Left renal cortex interstitium (tissue), 4 donors: ENCODE data around the gene ZMAT3. TPM values are rescaled to one million over a fixed set of nuclear protein-coding genes. Genes with fewer than 3 reads are reported as not detected.
"Not testable (repeated sequence)": the region's sequence is repeated elsewhere in the genome, so short reads cannot be mapped to it uniquely, and the experiment has no call there.

Experiments
- DNase-seq, 4 donors: peaks; one replicate each; pipeline ENCODE4 v3.0.0-alpha.2; 2013; ENCODE audit warnings: low read depth in 4 of 4, low spot score in 2 of 4, missing footprints in 1 of 4
- polyA plus RNA-seq, 4 donors: library from polyadenylated mRNA; unstranded; fragments of 120-200 nt; gene quantifications; one replicate each; pipeline ENCODE4 v1.2.1, GENCODE V29; 2013; ENCODE audit not compliant: insufficient read length in 4 of 4

Gene ZMAT3
- polyA plus RNA-seq, 4 donors = 8.6 to 11.1 (median 8.8) TPM

DNA sequence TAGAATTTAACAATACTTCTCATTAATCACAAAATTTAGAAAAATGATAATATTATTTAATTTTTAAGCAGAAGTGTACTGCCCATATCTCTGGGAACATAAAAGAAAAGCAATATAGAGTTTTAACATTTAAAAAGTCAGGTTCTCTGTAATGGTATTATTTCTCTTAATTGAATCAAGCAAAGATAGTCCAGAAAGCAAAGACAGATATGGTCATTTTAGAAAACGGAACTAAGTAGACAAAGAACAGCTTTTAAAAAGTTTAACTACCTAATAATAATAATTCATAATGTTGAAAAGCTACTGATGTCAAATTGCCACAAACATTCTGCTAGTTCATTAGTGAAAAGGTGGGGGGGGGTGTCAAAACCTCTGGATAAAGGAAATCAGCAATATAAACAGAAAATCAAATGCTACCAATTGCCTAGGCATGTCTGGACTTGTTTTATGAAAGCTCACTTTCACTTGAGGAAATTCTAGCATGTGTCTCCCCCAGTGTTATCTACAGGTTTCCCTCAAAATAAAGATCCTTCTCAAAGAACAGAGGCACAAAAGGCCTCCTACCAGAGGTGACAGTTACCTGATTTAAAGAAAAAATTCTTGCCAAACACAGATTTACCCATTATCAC is 1.7 kb downstream of the ZMAT3 start:
- DNase-seq = no peak

DNA sequence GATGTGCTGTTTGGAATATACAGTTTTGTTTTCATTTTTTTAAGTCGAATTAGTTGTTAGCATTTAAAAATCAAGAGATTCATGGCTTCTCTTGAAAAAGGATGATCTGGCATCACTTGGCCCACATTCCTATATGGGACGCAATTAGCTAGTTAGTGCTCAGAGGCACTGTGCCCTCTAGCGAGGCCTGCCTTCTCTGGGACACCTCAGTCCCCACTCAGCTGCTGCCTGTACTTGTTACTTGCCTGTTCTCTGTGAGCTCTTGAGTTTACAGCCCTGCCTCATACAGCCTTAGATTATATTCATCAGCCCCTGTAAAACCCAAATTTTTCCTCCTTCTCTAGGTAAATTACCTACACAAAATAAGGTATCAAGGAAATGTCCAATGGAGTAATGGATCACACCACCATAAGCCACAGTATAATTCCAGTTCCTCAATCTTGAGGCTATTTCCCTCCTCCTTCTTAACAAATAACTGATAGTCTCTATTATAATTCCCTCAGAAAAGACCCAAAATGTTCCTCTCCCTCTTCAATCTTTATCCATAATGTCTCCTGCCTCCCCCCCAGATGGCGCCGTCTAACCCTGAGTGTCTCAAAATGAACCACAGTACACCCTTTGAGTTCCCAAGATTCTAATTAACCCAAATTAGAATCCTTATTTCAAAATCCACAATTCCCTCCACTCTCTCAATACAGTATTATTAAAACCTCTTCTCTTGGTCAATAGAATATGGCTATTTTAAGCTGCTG is 2.7 kb downstream of the ZMAT3 start:
- no peak for DNase-seq

DNA sequence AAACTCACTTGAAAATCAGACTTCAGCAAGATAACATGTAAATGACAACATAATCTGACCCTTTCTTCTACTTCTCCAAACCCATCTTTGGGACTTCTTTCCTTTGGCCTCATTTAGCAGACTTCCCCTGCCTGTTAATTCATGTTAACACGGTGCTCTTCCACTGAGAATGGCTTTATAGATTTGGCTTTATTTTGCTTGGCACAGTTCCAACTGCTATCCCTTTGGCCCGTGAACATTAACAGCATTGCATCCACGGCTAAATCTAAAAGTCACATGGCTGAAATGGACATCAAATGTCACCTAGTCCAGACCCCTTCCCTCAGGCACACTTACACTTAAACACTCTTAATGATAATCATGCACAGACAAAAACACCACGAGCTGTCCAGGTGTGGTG is 3.8 kb downstream of the ZMAT3 start:
- no peak for DNase-seq

DNA sequence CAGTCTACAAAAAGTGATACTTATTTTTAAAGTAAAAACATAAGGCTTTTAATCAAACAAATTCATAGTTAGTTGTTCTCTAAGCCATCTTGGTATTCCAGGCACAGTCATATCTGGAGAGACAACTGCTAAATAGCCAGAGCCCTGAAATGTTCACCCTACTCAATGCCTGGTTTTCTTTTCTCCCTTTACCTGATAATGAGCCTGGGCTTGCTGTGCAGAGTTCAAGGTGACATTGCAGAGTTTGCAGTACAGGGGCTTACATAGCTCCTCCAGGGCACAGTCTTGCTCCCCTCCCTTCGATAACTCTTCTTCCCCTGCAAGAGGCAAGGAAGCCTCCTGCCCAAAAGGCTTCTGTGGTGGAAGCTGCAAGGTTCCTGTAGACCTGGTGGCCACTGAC is 4.3 kb downstream of the ZMAT3 start:
- DNase-seq = no peak

DNA sequence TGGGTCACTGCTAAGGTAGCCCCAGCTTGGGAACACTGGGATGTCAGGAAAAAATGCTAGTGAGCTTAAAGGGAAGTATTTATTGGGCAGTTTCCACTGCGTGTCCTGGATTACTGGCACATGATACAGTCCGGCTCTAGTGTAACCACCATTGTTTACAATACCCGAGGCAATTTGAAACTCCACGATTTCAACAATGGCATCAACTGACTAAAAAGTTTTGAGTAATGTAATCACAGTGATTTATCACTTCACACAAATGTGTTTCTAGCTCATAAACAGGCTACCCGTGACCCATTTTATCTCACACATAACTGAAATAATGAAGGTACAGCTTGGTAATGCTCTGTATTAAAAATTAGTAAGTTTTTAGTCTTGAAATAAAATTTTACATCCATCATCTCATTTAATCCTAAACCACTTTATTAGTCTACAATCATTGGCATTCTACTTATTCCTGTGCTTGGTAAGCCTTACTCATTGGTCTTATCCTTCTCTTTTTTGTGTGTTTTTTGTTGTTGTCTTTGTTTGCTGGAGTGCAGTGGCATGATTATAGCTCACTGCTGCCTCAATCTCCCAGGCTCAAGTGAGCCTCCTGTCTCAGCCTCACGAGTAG is 7.6 kb downstream of the ZMAT3 start:
- no peak for DNase-seq

DNA sequence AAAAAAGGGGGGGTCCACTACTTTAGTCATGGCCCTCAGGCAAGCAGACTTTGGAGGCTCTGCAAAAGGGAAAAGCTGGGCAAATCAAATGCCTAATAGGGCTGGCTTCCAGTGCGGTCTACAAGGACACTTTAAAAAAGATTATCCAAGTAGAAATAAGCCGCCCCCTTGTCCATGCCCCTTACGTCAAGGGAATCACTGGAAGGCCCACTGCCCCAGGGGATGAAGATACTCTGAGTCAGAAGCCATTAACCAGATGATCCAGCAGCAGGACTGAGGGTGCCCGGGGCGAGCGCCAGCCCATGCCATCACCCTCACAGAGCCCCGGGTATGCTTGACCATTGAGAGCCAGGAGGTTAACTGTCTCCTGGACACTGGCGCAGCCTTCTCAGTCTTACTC is 15.3 kb downstream of the ZMAT3 start:
- no peak for DNase-seq

DNA sequence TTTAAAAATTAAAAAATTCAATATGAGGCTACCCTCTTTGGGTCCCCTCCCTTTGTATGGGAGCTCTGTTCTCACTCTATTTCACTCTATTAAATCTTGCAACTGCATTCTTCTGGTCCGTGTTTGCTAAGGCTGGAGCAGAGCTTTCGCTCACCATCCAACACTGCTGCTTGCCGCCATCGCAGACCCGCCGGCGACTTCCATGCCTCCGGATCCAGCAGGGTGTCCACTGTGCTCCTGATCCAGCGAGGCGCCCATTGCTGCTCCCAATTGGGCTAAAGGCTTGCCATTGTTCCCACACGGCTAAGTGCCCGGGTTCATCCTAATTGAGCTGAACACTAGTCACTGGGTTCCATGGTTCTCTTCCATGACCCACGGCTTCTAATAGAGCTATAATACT is 17.0 kb downstream of the ZMAT3 start:
- not testable (repeated sequence) for DNase-seq

DNA sequence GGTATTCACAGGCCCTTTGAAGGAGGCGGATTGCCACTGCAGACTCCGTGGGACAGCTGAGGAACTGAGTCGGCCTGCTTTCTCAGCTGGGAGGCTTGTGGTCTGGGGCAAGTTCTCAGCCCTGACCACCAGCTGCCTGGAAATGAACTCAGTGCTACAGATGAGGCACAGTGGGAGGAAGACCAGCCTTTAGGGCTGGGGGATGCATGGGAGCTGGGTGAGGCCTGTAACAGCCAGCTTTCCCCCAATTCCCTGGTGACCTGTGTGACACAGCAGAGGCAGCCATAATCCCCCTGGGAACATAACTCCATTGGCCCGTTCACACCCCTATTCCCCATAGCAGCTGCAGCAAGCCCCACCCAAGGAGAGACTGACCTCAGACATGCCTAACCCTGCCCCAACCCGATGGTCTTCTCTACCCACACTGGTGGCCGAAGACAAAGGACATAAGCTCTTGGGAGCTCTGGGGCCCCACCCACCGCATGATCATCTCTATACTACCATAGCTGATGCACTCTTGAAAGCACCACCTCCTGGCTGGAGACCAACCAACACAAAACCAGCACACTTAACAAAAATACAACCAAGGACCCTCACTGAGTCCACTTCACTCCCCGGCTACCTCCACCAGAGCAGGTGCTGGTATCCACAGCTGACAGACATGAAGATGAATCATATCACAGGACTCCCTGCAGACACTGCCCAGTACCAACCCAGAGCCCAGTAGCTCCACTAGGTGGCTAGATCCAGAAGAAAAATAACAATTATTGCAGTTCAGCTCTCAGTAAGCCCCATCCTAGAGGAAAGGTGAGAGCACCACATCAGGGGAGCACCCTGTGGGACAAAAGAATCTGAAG is 24.9 kb downstream of the ZMAT3 start:
- DNase-seq = no peak

DNA sequence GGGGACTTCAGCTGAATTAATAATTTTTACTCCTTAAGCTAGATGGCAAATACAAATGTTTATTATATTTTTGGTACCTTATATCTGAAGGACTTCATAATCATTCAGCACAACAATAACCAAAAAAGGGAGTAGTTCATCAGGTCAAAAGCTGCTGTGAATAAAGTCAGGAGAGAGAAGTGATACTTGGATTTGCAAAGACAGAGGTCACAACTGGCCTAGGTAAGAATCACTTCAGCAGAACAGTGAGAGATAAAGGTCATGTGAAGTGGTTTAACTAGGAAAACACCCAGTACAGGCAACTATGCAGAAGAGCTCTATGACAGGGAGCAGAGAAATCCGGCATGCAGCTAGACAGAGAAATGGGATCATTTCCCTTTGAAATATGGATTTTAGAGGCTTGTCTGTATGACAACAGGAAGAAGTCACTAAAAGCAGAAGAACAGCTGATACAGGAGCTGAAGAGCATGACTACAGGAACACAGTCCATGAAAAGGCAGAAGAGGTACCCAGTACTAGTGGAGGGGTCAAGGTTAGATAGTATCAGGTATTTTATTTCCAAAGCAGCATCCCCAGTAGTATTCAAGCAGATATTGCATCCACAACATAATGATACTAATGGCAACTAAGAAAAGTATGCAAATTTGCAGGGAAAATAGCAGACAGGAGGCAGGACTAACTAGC is 25.7 kb downstream of the ZMAT3 start:
- no peak for DNase-seq

DNA sequence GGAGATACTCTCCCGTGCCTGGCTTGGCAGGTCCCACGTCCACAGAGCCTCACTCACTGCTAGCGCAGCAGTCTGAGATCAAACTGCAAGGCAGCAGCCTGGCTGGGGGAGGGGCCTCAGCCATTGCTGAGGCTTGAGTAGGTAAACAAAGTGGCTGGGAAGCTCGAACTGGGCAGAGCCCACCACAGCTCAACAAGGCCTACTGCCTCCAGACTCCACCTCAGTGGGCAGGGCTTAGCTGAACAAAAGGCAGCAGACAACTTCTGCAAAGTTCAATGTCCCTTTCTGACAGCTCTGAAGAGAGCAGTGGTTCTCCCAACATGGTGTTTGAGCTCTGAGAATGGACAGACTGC is 32.7 kb downstream of the ZMAT3 start:
- not testable (repeated sequence) for DNase-seq

DNA sequence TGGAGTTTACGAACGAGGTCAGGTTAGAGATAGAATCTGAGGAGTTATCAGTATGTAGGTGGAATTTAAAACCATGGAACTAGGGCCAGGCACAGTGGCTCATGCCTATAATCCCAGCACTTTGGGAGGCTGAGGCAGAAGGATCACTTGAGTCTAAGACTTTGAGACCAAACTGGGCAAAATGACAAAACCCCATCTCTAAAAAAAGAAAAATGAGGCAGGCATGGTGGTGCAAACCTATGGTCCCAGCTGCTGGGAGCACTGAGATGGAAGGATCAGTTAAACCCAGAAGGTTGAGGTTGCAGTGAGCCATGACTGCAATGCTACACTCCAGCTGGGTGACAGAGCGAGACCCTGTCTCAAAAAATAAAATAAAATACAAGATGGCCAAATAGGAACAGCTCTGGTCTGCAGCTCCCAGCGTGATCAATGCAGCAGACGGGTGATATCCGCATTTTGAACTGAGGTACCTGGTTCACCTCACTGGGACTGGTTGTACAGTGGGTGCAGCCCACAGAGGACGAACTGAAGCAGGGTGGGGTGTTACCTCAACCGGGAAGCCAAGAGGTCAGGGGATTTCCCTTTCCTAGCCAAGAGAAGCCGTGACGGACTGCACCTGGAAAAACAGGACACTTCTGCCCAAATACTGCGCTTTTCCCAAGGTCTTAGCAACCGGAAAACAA is 33.3 kb downstream of the ZMAT3 start:
- no peak for DNase-seq

DNA sequence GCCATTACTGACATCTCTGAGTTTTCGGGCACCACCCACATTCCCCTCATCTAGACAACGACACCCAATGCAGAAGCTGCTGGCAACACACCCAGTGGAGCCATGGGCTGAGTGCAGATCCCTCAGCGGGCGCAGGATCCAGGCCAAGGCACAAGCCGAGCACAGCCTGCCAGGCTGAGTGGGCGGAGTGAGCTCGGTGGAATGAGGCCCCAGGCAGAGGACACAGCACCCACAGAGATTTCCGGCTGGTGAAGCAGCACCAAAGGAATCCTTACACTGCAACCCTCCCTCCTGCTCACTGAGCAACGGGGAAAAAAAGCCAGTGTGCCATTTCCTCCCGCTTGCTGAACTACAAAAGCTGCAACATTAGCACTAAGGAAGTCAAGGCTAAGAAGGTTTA is 34.3 kb downstream of the ZMAT3 start:
- no peak for DNase-seq

DNA sequence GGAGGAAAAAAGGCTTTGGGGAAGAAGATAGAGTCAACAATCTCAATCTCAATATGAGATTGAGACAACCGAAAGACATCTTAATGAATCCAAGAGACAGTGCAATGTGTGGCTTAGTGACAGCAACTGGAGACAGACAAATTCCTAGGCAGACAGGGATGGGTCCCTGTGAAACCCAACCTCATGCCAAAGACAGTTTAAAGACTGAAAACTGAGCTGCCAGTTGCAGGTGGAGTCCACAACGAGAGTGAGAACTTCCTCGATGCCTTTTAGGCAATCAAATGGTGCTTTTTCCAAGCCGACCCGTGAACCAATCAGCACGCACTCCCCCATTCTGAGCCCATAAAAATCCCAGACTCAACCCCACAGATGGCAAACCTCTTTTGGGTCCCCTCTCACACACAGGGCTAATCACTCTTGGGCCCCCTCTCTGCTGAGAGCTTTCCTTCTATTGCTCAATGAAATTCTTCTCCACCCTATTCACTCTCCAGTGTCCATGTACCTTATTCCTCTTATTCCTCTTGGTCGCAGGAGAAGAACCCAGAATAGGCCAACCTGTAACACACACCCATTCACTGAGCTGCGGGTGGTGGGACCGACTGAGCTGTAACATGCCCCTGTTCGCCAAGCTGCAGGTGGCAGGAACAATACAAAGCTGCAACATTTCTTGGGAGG is 34.8 kb downstream of the ZMAT3 start:
- no peak for DNase-seq

DNA sequence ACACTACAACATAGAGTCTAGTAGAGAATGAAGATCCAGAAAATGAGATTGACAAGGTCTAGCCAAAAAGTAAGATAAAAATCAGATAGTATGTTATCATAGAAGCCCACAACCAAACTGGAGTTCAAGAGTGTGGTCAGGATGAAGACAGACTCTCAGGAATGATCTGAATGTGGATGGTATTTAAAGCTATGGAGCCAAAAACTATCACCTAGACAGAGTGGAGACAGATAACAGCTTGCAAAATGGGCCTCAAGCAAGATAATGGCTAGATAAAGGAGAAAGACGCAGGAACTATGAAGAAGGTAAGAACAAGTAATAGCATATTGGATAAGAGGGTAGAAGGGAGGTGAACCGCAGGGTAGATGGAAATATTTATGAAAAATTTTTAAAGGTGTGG is 35.4 kb downstream of the ZMAT3 start:
- DNase-seq = no peak

DNA sequence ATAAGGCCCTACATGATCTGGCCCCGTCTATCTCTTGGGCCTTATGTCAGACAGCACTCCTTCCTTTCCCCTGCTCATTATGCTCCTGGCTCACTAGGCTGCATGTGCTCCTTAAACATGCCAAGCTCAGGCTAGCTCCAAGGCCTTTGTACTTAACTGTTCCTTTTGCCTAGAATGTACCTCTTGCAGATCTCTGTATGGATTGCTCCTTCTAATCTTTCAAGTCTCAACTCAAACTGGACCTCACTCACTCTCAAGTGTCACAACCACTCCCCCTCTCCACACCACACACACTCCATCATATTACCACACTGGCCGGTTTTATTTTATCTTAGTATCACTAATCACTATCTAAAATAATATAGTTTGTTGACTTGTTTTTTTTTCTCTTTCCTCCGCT is 36.4 kb downstream of the ZMAT3 start:
- DNase-seq = no peak

DNA sequence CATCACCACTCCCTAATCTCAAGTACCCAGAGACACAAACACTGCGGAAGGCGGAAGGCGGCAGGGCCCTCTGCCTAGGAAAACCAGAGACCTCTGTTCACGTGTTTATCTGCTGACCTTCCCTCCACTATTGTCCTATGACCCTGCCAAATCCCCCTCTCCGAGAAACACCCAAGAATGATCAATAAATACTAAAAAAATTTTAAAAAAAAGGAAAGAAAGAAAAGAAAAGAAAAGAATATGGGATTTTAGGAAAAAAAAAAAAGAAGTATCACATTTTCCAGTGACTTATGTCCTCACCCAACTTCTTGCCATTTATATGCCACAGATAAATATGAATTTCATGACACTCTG is 38.3 kb downstream of the ZMAT3 start:
- not testable (repeated sequence) for DNase-seq

DNA sequence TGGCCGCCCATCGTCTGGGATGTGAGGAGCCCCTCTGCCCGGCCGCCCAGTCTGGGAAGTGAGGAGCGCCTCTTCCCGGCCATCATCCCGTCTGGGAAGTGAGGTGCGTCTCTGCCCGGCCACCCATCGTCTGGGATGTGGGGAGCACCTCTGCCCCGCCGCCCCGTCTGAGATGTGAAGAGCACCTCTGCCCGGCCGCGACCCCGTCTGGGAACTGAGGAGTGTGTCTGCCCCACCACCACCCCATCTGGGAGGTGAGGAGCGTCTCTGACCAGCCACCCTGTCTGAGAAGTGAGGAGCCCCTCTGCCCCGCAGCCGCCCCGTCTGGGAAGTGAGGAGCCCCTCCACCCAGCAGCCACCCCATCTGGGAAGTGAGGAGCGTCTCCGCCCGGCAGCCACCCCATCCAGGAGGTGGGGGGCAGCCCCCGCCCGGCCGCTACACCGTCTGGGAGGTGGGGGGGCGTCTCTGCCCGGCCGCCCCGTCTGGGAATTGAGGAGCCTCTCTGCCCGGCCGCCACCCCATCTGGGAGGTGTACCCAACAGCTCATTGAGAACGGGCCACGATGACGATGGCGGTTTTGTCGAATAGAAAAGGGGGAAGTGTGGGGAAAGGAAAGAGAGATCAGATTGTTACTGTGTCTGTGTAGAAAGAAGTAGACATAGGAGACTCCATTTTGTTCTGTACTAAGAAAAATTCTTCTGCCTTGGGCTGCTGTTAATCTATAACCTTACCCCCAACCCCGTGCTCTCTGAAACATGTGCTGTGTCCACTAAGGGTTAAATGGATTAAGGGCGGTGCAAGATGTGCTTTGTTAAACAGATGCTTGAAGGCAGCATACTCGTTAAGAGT is 38.9 kb downstream of the ZMAT3 start:
- not testable (repeated sequence) for DNase-seq

DNA sequence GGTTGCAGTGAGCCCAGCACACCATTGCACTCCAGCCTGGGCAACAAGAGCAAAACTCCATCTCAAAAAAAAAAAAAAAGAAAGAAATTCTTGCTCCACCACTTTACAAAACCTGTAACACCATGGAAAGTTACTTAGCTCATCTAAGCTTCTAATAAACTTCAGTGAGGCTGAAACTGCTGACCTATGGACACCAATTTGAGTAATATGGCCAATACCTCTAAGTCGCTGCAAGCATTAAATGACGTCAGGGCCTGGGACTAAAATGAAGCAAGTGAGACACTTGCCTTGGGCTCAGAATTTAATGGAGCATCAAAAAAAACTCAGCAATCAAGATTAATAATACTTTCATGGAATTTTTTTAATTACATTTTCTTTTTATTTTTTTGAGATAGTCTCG is 42.5 kb downstream of the ZMAT3 start:
- DNase-seq = no peak

DNA sequence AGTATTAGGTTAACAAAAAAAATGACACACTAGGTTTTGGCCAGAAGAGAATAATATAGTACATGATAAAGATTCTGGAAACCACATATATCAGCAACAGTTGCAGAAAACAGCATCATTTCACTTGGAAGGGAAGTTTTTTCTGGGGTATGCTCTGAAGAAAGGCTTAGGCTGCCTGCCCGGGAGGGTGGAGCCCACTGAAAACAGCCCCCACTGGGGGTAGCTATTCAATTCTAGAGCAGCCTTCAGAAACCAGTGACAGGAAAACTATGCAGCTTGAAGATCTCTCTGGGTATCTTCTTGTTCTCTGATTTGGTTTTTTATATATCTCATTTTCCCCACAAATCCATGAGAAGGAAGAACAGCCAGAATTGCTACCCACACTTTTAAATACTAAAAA is 43.2 kb downstream of the ZMAT3 start:
- DNase-seq = no peak
